Right cardiac atrium (tissue), 5 donors: ENCODE results near the gene PREX1. TPM values are rescaled to one million over a fixed set of nuclear protein-coding genes. Genes with fewer than 3 reads are reported as not detected.
A peak's percentile ranks its signal among the peaks of the same experiment; 100 is the strongest.

Experiments
- ATAC-seq, 2 donors: fragments of 200-7000 bp; cut with Tn5 transposase; one replicate each; pipeline versions ENCODE4 v1.8.0 to v1.9.1; 2020; ENCODE audit warnings: moderate library complexity in 2 of 2, mild to moderate bottlenecking in 1 of 2
- DNase-seq, 3 donors: peaks; one replicate each; pipeline ENCODE4 v3.0.0-alpha.2; 2020
- H3K27ac ChIP-seq: one replicate; pipeline ENCODE4 v1.5.1; 2013; ENCODE audit warnings: mild to moderate bottlenecking, low read length, control low read depth, moderate library complexity
- H3K27me3 ChIP-seq: one replicate; pipeline ENCODE4 v1.6.1; 2013; ENCODE audit not compliant: control insufficient read depth, insufficient read depth
- H3K4me1 ChIP-seq: one replicate; pipeline ENCODE4 v1.6.1; 2013; ENCODE audit warnings: low read length; ENCODE audit not compliant: control insufficient read depth, insufficient read depth
- H3K4me3 ChIP-seq: one replicate; pipeline ENCODE4 v1.5.1; 2013; ENCODE audit warnings: low read length, control low read depth
- H3K9me3 ChIP-seq: one replicate; pipeline ENCODE4 v1.6.1; 2013; ENCODE audit warnings: low read length; ENCODE audit not compliant: control insufficient read depth
- WGBS: extraction: QIAGEN DNeasy Blood & Tissue Kit; methylation state at CpG from one replicate; pipeline ENCODE4 v1.1.7; 2013; 5-methylcytosine and 5-hydroxymethylcytosine counted together
- intact Hi-C, 4 donors: fragments of 100-400 bp; cut with DNase I; formaldehyde crosslinking; loops; one replicate each; pipeline versions ENCODE4 v1.11.0 to v1.14.0; 2022 to 2023
- polyA plus RNA-seq: library from polyadenylated mRNA; stranded (reverse); fragments of 200-250 nt; gene quantifications from one replicate; pipeline ENCODE4 v1.2.3, GENCODE V29; 2013
- total RNA-seq, 4 donors: library from RNA; stranded (reverse); fragmentation: NEBNext Ultra II Directional; extraction: Animal tissue kit (Norgen Biotek cat#: 25700); gene quantifications; one replicate each; pipeline ENCODE4 v1.2.1, GENCODE V29; 2021
- donor health status: healthy with polysubstance abuse.
- donor health status: DM: no; HTN: yes; CAD: no.
- donor health status: DM: no; HTN: no; CAD: no.
- donor health status: DM: no; HTN: yes; CAD: no; lungs with severe emphysema.
- donor health status: DM: yes; HTN: yes; CAD: no.

Gene PREX1
- total and polyA plus RNA-seq, 5 donors, result 9.0 to 16.2 (median 13.9) TPM

- Histone ChIP-seq H3K4me3 (no peak overlapping the region), H3K9me3 (no peaks in the 10 kb centered on the region), H3K4me1 (no peaks in the 10 kb centered on the region), H3K27ac (no peak overlapping the region), H3K27me3 (no peaks in the 10 kb centered on the region)
- 92% methylated on average over 9 of the region's 9 CpGs for WGBS
- peak in 1 of 3 donors; percentile 20 for DNase-seq
- intact Hi-C loops, result no loop called here
- no peak for ATAC-seq
Measured at GRCh38 chr20:48649104-48649626, 178.6 kb downstream of the PREX1 start.

- no peak overlapping the region for H3K27ac ChIP-seq
- DNase-seq, result peak in 1 of 3 donors; percentile 76
- WGBS, result 62% methylated on average over 9 of the region's 9 CpGs
- peak; percentile 42 to 67 for ATAC-seq
- intact Hi-C loops, result no loop called here
- no peak overlapping the region for H3K4me3 ChIP-seq
- no peaks in the 10 kb centered on the region for H3K4me1 ChIP-seq
- H3K27me3 ChIP-seq, result no peaks in the 10 kb centered on the region
- no peaks in the 10 kb centered on the region for H3K9me3 ChIP-seq
Measured at GRCh38 chr20:48648482-48649051, 179.2 kb downstream of the PREX1 start.

- no peaks in the 10 kb centered on the region for H3K27me3 ChIP-seq
- H3K9me3 ChIP-seq, result no peaks in the 10 kb centered on the region
- no peak overlapping the region for H3K4me3 ChIP-seq
- ATAC-seq, result no peak
- intact Hi-C loops, result no loop called here
- H3K27ac ChIP-seq, result no peak overlapping the region
- DNase-seq, result peak in 1 of 3 donors; percentile 9
- H3K4me1 ChIP-seq, result no peaks in the 10 kb centered on the region
- WGBS, result 79% methylated on average over 5 of the region's 5 CpGs
Measured at GRCh38 chr20:48647858-48648257, 179.9 kb downstream of the PREX1 start.

- no peak overlapping the region for H3K27ac ChIP-seq
- no peak overlapping the region for H3K4me3 ChIP-seq
- intact Hi-C loops, result no loop called here
- no peaks in the 10 kb centered on the region for H3K4me1 ChIP-seq
- DNase-seq (peak in 1 of 3 donors; percentile 34), ATAC-seq (no peak)
- WGBS, result 90% methylated on average over 13 of the region's 13 CpGs
- H3K27me3 ChIP-seq, result no peaks in the 10 kb centered on the region
- H3K9me3 ChIP-seq, result no peaks in the 10 kb centered on the region
Measured at GRCh38 chr20:48645666-48646065, 182.1 kb downstream of the PREX1 start.

GRCh38 chr20:48644286-48644828 lies 183.4 kb downstream of the PREX1 start:
- ATAC-seq, result no peak
- intact Hi-C loops, result no loop called here
- no peaks in the 10 kb centered on the region for H3K4me1 ChIP-seq
- no peaks in the 10 kb centered on the region for H3K27me3 ChIP-seq
- H3K4me3 ChIP-seq, result no peak overlapping the region
- H3K27ac ChIP-seq, result no peak overlapping the region
- no peak for DNase-seq
- H3K9me3 ChIP-seq, result no peaks in the 10 kb centered on the region
- 90% methylated on average over 15 of the region's 15 CpGs for WGBS

GRCh38 chr20:48642105-48642880 lies 185.5 kb downstream of the PREX1 start:
- H3K4me1 ChIP-seq, result no peaks in the 10 kb centered on the region
- ATAC-seq, result no peak
- no peaks in the 10 kb centered on the region for H3K9me3 ChIP-seq
- no peak for DNase-seq
- H3K27me3 ChIP-seq, result no peaks in the 10 kb centered on the region
- H3K27ac ChIP-seq, result no peak overlapping the region
- intact Hi-C loops, result no loop called here
- no peak overlapping the region for H3K4me3 ChIP-seq
- WGBS, result 95% methylated on average over 11 of the region's 11 CpGs

- Histone ChIP-seq H3K9me3 (no peaks in the 10 kb centered on the region), H3K4me3 (no peak overlapping the region), H3K4me1 (no peaks in the 10 kb centered on the region), H3K27ac (no peak overlapping the region), H3K27me3 (no peaks in the 10 kb centered on the region)
- WGBS, result 91% methylated on average over 2 of the region's 2 CpGs
- no peak for ATAC-seq
- intact Hi-C loops, result no loop called here
- no peak for DNase-seq
Measured at GRCh38 chr20:48640871-48641270, 186.9 kb downstream of the PREX1 start.

- Histone ChIP-seq H3K27me3 (no peaks in the 10 kb centered on the region), H3K4me3 (no peak overlapping the region), H3K27ac (no peak overlapping the region), H3K9me3 (no peaks in the 10 kb centered on the region), H3K4me1 (no peaks in the 10 kb centered on the region)
- 96% methylated on average over 5 of the region's 5 CpGs for WGBS
- ATAC-seq (no peak), DNase-seq (no peak)
- intact Hi-C loops, result no loop called here
Measured at GRCh38 chr20:48639899-48640298, 187.9 kb downstream of the PREX1 start.

GRCh38 chr20:48638546-48638945 lies 189.3 kb downstream of the PREX1 start:
- WGBS, result 88% methylated on average over 11 of the region's 11 CpGs
- no peak overlapping the region for H3K27ac ChIP-seq
- DNase-seq, result no peak
- no peaks in the 10 kb centered on the region for H3K27me3 ChIP-seq
- intact Hi-C loops, result no loop called here
- H3K4me3 ChIP-seq, result no peak overlapping the region
- no peaks in the 10 kb centered on the region for H3K4me1 ChIP-seq
- H3K9me3 ChIP-seq, result no peaks in the 10 kb centered on the region
- no peak for ATAC-seq

- DNase-seq, result no peak
- H3K4me3 ChIP-seq, result no peak overlapping the region
- intact Hi-C loops, result no loop called here
- no peak for ATAC-seq
- no peaks in the 10 kb centered on the region for H3K9me3 ChIP-seq
- no peaks in the 10 kb centered on the region for H3K4me1 ChIP-seq
- WGBS, result 93% methylated on average over 9 of the region's 9 CpGs
- no peak overlapping the region for H3K27ac ChIP-seq
- no peaks in the 10 kb centered on the region for H3K27me3 ChIP-seq
Measured at GRCh38 chr20:48637461-48637860, 190.3 kb downstream of the PREX1 start.

GRCh38 chr20:48636301-48636700 lies 191.5 kb downstream of the PREX1 start:
- H3K27me3 ChIP-seq, result no peaks in the 10 kb centered on the region
- WGBS, result 95% methylated on average over 26 of the region's 26 CpGs
- H3K9me3 ChIP-seq, result no peaks in the 10 kb centered on the region
- H3K4me3 ChIP-seq, result no peak overlapping the region
- no peak overlapping the region for H3K27ac ChIP-seq
- H3K4me1 ChIP-seq, result no peaks in the 10 kb centered on the region
- ATAC-seq (peak in 1 of 2 donors; percentile 7), DNase-seq (no peak)
- intact Hi-C loops, result no loop called here
